Measurements from ENCODE around the gene NXT1.
"Not testable (repeated sequence)": the region's sequence is repeated elsewhere in the genome, so short reads cannot be mapped to it uniquely, and the experiment has no call there.

The NXT1 gene

GRCh38 chr20:23350196-23350903 is at the start of gene NXT1:
Gene NXT1, plus strand, starts transcription at chr20:23350791. Its CDS starts 3,251 bp downstream, at chr20:23354042.
- DNase-seq = peak; percentile 98

DNA sequence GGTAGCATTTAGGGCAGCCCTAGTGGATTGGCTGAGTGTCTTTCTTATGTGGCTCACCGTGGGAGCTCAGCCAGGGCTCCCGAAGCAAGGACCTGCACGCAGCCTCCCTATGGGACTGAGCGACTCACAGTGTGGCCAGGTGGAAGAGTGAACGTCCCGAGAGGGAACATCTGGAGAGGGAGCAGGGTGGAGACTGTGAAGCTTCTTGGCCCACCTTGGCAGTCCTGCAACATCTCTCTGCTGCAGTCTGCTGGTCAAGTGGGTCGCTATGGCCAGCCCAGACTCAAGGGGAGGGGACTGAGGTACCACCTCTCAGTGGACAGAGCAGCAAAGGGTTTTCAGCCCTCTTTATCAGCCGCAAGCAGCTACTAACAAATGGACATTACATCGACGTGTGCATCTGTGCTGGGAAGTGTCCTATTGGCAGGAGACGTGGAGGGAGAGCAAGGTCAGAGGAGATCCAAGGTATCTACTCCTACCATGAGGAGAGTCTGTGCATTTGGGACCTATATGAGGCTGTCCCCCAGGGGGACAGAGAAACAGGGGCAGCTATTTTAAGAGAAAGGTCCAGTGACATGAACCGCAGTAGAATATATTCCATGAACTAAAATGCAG is 49.0 kb upstream of the NXT1 start:
- no peak for DNase-seq

- no peak for DNase-seq
Observed at GRCh38 chr20:23302386-23302785, 48.2 kb upstream of the NXT1 start.

DNA sequence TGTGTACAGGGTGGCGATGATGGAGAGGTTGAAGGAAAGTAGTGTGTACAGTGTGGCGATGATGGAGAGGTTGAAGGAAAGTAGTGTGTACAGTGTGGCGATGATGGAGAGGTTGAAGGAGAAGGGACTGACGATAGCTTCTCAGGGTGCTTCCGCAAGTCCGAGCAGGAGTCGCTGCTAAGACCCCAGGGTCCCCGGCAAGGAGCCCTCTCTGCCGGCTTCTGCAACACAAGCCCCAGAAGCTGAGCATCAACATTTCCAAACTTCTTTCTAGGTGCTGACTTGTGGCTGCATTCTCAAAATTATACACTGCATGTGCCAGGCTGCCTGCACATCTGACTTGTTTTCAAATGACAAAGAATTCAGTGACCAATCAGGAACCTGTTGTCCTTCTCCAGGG is 47.8 kb upstream of the NXT1 start:
- no peak for DNase-seq

- DNase-seq = no peak
Observed at GRCh38 chr20:23303325-23304102, 47.1 kb upstream of the NXT1 start.

- DNase-seq = no peak
Observed at GRCh38 chr20:23304616-23305015, 46.0 kb upstream of the NXT1 start.

- no peak for DNase-seq
Observed at GRCh38 chr20:23305098-23305497, 45.5 kb upstream of the NXT1 start.

- DNase-seq = not testable (repeated sequence)
Observed at GRCh38 chr20:23307393-23307792, 43.2 kb upstream of the NXT1 start.

- DNase-seq = no peak
Observed at GRCh38 chr20:23308024-23308423, 42.6 kb upstream of the NXT1 start.

- no peak for DNase-seq
Observed at GRCh38 chr20:23308908-23309307, 41.7 kb upstream of the NXT1 start.

GRCh38 chr20:23309781-23310180 is 40.8 kb upstream of the NXT1 start:
- DNase-seq = no peak

DNA sequence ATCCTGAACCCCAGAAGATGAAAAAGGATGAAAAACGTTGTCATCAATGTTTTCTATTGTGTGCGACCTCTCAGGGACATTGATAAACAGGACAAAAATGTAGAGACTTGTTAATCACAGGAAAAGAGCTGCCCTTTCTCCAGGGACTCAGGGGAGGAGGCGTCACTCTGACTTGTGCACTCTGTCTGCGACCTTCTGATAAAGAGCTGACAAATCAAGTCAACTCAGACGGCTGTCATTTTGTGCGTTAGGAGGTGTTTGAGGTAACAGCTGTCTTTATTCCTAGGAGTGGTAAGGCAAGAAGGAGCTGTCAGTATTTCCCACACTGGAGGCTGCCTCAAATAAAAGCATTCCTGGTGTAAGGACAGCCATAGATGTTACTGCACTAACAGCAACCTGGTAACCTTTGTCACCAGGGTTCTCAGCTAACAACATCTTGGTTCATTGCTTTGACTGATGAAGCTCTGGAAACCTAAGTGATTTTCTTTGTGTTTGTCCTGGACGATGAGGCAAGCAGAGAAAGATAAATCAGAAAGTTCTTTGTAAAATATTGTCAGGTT is 38.6 kb upstream of the NXT1 start:
- no peak for DNase-seq

- no peak for DNase-seq
Observed at GRCh38 chr20:23313271-23313670, 37.3 kb upstream of the NXT1 start.

GRCh38 chr20:23314699-23315098 is 35.9 kb upstream of the NXT1 start:
- no peak for DNase-seq

DNA sequence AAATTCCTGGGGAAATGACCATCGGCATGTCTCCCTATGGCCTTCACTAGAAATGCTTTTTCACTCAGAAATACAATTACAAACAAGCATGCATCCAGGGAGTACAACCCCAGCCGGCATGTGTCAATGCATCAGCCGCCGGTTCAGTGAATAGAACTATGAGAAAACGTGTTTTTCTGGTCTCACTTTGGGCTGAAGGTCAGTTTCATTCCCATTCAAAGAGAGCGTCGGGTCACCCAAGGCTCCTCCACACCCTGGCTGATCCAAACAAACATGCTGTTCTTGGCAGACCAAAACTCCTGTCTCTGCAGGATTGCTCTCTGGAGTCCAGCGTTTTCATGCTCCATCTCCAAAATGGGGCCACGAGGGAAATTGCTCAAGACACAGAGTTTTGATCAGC is 35.5 kb upstream of the NXT1 start:
- DNase-seq = no peak

- no peak for DNase-seq
Observed at GRCh38 chr20:23316626-23317025, 34.0 kb upstream of the NXT1 start.

GRCh38 chr20:23317081-23317480 is 33.5 kb upstream of the NXT1 start:
- no peak for DNase-seq

DNA sequence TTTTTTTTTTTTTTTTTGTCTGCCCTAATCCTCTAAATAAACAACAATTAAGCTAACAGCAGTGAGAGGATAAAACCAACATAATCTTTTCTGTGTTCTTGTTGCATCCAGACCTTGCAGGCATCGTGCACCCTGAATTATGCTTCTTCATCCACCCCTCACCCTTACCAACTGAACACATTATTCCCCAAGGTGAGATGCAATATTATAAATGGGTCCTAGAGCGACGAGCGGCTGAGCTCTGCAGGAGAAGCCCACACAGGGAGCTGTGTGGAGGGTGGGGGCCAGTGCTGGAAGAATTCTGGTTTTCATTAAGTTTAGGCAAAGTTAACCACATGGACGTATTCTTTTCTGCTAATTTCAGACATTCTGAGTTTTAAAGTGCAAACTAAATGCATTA is 32.2 kb upstream of the NXT1 start:
- no peak for DNase-seq

DNA sequence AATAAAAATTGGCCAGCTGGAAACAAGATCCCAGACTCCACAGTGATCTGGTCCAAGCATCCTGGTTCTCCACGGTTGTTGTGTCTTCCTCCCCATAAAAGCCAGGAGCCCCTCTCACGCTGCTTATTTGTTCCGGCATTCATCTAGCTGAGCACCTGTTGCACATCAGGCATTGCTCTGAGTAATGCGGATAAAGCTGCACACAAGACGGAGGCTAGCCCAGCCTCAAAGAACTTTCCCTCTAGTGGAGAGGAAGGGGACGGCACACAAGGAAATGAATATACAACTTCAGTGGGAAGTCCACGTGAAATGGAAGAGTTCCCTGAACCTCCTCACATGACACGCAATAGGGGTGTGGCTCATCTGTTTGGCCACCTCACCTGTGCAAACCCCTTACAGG is 30.3 kb upstream of the NXT1 start:
- no peak for DNase-seq

DNA sequence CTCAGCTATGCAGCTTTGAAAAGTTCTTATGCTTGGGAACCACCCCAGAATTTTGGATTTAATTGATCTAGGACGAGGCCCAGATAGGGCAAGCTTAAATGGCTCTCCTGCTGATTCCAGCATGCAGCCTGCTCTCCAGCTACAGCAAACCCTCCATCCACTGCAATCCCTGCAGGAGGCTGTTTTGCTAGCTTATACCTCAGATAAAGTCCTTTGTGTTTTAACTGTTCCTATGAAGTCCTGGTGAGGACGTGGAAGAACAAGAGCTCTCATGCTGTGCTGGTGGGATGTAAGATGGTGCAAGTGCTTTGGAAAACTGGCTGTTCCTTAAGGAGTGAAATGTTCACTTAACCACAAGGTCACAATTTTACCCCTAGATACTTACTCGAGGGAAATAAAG is 25.5 kb upstream of the NXT1 start:
- no peak for DNase-seq

DNA sequence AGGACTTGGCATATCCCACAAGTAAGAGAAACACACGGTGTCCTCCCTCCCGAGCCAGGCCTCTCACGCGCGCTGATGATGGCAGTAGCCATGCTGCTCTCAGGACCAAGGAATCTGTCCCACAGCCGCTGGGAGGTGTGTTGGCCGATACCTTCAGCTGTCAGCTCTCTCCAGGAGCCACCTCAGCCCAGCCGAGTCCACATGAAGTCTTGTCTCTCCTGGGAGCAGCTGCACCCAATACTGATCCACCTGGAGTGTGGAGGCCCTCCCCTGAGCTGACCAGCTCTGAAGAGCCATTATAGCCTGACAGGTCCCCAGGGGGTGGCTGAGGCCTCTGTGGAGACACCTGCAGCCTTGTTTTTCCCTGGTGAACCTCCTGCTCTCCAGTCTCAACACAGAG is 23.8 kb upstream of the NXT1 start:
- peak; percentile 11 for DNase-seq

DNA sequence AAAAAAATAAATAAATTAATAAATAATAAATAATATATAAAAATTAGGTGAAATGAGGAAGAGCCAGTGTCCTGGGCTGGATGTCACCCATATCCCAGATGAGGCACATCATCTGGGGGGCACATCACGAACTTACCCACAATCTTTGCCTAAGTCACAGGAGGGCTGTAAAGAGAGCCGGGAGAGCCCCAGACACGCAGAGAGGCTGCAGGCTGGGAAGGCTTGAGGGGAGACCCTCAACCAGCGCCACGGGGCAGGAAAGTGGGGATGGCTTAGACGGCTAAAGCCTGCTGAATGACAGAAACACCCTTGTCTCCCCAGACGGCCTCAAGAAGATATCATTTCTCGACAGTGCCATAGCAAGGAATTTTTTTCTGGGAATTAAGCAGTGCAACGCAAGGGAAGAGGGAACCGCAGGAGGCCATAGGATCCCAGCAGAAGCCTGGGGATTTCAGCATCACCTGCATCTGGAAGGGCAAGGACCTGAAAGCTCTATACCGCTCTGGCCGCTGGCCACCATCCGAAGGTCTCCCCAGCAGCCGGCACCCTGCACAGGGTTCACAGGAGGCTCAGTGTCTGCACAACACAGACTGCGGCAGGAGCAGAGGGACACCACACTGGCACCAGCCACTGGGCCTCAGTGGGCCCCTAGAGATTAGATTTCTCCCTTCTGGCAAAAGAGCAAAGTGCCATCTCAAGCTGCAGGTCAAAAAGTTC is 22.8 kb upstream of the NXT1 start:
- DNase-seq = no peak
